ENCODE measurements around the gene PDK2. TPM values are rescaled to one million over a fixed set of nuclear protein-coding genes. Genes with fewer than 3 reads are reported as not detected.
A peak's percentile ranks its signal among the peaks of the same experiment; 100 is the strongest.

The PDK2 gene
- total RNA-seq, 2 donors from 2014 or later: 19.9 to 20.9 TPM

- Mint-ChIP-seq H3K4me1 (peaks cover 58% of the 10 kb centered on the region), H3K4me3 (peak overlapping the region; percentile 98), H3K27ac (peak overlapping the region; percentile 98), H3K36me3 (ENCODE audit: low read depth) (peaks cover 17% of the 10 kb centered on the region), H3K27me3 (no peaks in the 10 kb centered on the region)
- no peak for DNase-seq
- H3K9me3 ChIP-seq (ENCODE audit: control insufficient read depth, low read length, poor library complexity, severe bottlenecking): no peaks in the 10 kb centered on the region
- ATAC-seq: no peak
Measured at GRCh38 chr17:50146927-50147665, 51.9 kb downstream of the PDK2 start.

DNA sequence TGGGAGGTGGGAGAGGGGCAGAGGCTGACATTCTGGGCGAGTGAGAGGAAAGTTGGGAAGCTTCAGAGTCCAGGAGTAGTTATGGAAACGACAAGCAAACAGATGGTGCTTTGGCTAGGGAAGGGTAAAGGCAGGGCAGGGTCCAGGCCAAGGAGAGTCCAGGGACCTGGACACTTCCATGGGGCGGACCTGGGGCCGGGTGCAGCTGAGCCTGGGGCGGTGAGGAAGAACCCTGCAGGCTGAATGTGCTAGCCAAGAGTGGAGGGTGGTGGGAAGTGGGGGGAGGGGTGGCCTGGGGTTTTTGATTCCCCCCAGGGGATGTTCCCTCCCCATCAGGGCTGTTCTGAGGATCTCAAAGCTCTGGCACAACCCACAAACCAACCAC, 52.7 kb downstream of the PDK2 start:
- H3K27ac Mint-ChIP-seq: peak overlapping the region; percentile 98
- H3K27me3 Mint-ChIP-seq: no peaks in the 10 kb centered on the region
- no peaks in the 10 kb centered on the region for H3K9me3 ChIP-seq (ENCODE audit: control insufficient read depth, low read length, poor library complexity, severe bottlenecking)
- peaks cover 53% of the 10 kb centered on the region for H3K4me1 Mint-ChIP-seq
- H3K36me3 Mint-ChIP-seq (ENCODE audit: low read depth): peaks cover 14% of the 10 kb centered on the region
- no peak for ATAC-seq
- peak overlapping the region; percentile 98 for H3K4me3 Mint-ChIP-seq
- no peak for DNase-seq

- Mint-ChIP-seq H3K4me1 (peaks cover 48% of the 10 kb centered on the region), H3K4me3 (peak overlapping the region; percentile 98), H3K36me3 (ENCODE audit: low read depth) (peaks cover 11% of the 10 kb centered on the region), H3K27me3 (no peaks in the 10 kb centered on the region), H3K27ac (peak overlapping the region; percentile 98)
- peak; percentile 31 for ATAC-seq
- DNase-seq: peak; percentile 46 to 76 (median 62)
- H3K9me3 ChIP-seq (ENCODE audit: control insufficient read depth, low read length, poor library complexity, severe bottlenecking): no peaks in the 10 kb centered on the region
Measured at GRCh38 chr17:50148226-50149090, 53.3 kb downstream of the PDK2 start.

- no peak for ATAC-seq
- DNase-seq: no peak
- Mint-ChIP-seq H3K4me1 (peaks cover 42% of the 10 kb centered on the region), H3K36me3 (ENCODE audit: low read depth) (peaks cover 11% of the 10 kb centered on the region), H3K4me3 (peak overlapping the region; percentile 98), H3K27ac (peak overlapping the region; percentile 98), H3K27me3 (no peaks in the 10 kb centered on the region)
- H3K9me3 ChIP-seq (ENCODE audit: control insufficient read depth, low read length, poor library complexity, severe bottlenecking): no peaks in the 10 kb centered on the region
Measured at GRCh38 chr17:50149091-50149416, 53.9 kb downstream of the PDK2 start.

- peaks cover 36% of the 10 kb centered on the region for H3K4me1 Mint-ChIP-seq
- no peaks in the 10 kb centered on the region for H3K9me3 ChIP-seq (ENCODE audit: control insufficient read depth, low read length, poor library complexity, severe bottlenecking)
- H3K27ac Mint-ChIP-seq: peak overlapping the region; percentile 98
- ATAC-seq (peak; percentile 29), DNase-seq (peak; percentile 51 to 61 (median 56))
- peaks cover 6% of the 10 kb centered on the region for H3K36me3 Mint-ChIP-seq (ENCODE audit: low read depth)
- H3K4me3 Mint-ChIP-seq: peak overlapping the region; percentile 98
- no peaks in the 10 kb centered on the region for H3K27me3 Mint-ChIP-seq
Measured at GRCh38 chr17:50149417-50150353, 54.5 kb downstream of the PDK2 start.

DNA sequence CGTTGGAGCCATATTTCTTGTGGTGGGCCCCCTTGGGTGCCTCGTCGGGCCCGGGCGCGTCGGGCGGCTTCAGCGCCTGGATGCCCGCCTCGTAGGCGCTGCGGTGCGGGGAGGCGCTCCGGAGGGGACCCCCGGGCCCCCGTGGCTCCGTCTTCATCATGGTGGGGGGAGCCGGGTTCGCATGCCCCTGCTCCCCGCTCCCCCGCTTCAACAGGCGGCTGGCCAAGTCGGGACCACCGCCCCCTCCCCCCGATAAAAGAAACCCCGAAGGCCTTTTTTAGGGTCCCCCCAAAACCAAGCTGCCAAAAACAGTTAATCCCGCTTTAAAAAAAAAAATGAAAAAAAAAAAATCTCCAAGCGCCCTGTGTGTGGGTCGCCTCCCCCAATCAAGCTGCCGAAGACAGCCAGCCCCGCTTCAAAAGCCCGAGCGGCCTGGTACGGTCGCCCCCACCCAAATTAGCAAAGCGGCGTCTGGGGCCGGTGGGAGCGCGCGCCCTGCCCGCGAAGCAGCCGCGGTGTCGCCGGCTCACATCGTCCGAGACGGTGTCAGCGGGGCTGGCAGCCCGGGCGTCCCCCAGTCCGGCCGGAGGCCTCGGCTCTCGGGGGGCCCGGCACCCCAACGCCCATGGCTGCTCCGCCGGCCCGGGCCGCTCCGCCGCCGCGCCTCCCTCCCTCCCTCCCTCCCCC, 55.3 kb downstream of the PDK2 start, which contains the start of gene PPP1R9B:
Gene PPP1R9B, minus strand, starts transcription at position 324 of the 687 bp plus-strand sequence. Its CDS starts 164 bp downstream, at position 160.
- H3K27ac Mint-ChIP-seq: peak within 1 kb of the TSS; percentile 98
- H3K9me3 ChIP-seq (ENCODE audit: control insufficient read depth, low read length, poor library complexity, severe bottlenecking): no peaks in the 10 kb centered on the region
- H3K4me3 Mint-ChIP-seq: peak within 1 kb of the TSS; percentile 98
- DNase-seq (no peak), ATAC-seq (peak; percentile 1)
- H3K36me3 Mint-ChIP-seq (ENCODE audit: low read depth): peaks cover 6% of the 10 kb centered on the region
- peaks cover 29% of the 10 kb centered on the region for H3K4me1 Mint-ChIP-seq
- no peaks in the 10 kb centered on the region for H3K27me3 Mint-ChIP-seq

GRCh38 chr17:50151041-50151936, 56.1 kb downstream of the PDK2 start:
- H3K4me1 Mint-ChIP-seq: peaks cover 23% of the 10 kb centered on the region
- ATAC-seq (peak; percentile 77), DNase-seq (peak; percentile 79 to 82 (median 80))
- peak overlapping the region; percentile 98 for H3K4me3 Mint-ChIP-seq
- H3K36me3 Mint-ChIP-seq (ENCODE audit: low read depth): peaks cover 6% of the 10 kb centered on the region
- no peaks in the 10 kb centered on the region for H3K27me3 Mint-ChIP-seq
- no peaks in the 10 kb centered on the region for H3K9me3 ChIP-seq (ENCODE audit: control insufficient read depth, low read length, poor library complexity, severe bottlenecking)
- H3K27ac Mint-ChIP-seq: peak overlapping the region; percentile 84

DNA sequence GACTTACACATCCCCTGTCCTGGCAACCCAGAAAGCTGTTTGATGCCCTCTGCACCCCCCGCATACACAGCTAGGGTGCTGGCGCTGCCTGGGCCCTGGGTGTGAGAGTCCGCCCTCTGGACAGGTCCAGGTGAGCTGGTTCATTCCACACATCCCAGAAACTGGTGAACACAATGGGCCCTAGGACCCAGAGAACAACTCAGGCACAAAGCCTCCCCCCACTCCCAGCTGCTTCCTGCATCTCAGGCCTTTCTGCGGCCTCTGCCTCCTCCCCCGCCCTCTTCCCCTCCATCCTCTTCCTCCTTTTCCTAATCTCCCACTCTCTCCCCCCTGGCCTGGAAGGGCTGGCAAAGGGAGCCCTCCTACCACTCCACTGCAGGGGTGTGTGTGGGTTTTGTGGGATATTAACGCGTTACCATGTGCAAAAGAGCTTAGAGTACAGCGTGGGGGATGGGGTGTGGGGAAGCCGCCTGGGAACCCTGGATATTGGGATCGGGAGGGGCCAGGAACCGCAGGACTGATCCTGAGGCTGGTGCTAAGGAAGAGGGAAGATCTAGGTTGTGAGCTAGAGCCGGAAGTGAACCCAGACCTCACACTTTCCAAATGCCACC, 56.9 kb downstream of the PDK2 start:
- Mint-ChIP-seq H3K27ac (peak overlapping the region; percentile 84), H3K36me3 (ENCODE audit: low read depth) (peaks cover 3% of the 10 kb centered on the region), H3K4me1 (peaks cover 16% of the 10 kb centered on the region), H3K27me3 (no peaks in the 10 kb centered on the region), H3K4me3 (peak overlapping the region; percentile 98)
- no peaks in the 10 kb centered on the region for H3K9me3 ChIP-seq (ENCODE audit: control insufficient read depth, low read length, poor library complexity, severe bottlenecking)
- DNase-seq (no peak), ATAC-seq (peak; percentile 34)

DNA sequence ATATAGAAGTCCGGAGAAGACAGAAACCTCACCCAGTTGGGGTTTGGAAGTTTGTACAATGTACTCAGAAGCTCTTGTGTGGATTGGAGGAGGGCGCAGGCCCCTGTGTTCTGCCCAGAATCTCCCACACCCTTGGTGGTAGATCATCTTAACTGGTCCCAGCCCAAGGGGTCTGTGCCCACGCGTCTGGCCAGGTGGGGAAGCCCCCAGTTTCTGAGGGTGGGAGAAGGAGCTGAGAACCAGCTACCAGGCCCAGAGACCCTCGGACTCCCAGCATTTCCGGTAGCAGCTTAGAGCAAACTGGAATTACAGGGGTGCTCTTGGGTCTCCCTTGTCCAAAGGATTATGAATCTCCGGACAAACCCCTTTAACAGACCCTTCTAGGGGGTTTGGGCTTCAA, 57.6 kb downstream of the PDK2 start:
- H3K27ac Mint-ChIP-seq: peak overlapping the region; percentile 84
- peaks cover 14% of the 10 kb centered on the region for H3K4me1 Mint-ChIP-seq
- no peaks in the 10 kb centered on the region for H3K27me3 Mint-ChIP-seq
- no peaks in the 10 kb centered on the region for H3K9me3 ChIP-seq (ENCODE audit: control insufficient read depth, low read length, poor library complexity, severe bottlenecking)
- ATAC-seq: no peak
- H3K4me3 Mint-ChIP-seq: no peak overlapping the region
- H3K36me3 Mint-ChIP-seq (ENCODE audit: low read depth): no peaks in the 10 kb centered on the region
- DNase-seq: no peak

DNA sequence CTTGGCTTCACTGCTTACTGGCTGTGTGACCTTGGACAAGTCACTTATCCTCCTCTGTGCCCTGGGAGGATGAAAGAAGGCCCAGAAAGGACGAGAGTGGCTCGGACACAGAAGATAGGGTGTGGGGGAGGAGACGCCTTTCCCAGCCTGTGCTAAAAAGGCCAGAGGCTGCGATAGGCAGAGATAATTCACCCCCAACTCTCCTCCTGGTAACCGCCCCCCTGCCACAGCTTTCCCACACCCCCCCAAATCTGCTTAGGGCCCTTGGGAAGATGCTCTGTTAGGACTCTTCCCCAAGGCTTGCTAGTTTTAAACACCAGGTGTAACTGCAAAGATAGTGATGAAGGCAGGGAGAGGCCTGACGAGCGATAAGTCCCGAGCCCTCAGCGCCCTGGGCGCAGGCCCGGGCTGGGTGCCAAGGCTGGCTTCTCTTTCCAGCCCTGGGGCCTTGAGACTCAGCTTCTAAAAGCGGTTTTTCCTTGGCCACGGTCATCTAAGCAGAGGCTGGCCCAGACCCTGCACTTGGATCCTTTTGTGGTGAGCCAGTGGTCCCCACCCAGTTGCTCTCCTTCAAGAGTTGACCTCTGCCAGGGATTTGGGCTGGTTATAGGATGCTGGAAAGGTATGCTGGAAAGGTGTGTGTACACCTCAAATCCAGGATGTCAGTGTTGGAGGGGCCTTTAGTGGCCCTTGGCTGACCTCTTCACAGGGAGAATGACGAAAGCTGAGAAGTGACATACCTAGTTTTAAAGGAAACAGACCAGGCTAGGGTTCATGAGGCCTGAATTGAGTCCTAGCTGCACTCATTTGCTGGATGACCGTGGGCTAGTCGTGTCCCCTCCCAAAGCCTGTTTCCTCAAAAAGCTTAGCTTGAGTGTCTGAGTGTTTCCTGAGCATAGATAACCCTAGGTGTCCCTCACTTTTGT, 58.8 kb downstream of the PDK2 start:
- H3K4me3 Mint-ChIP-seq: no peak overlapping the region

More for the DNA sequence above, 58.8 kb downstream of the PDK2 start:
- peaks cover 18% of the 10 kb centered on the region for H3K4me1 Mint-ChIP-seq
- no peaks in the 10 kb centered on the region for H3K9me3 ChIP-seq (ENCODE audit: control insufficient read depth, low read length, poor library complexity, severe bottlenecking)
- H3K27me3 Mint-ChIP-seq: no peaks in the 10 kb centered on the region
- ATAC-seq (no peak), DNase-seq (no peak)
- H3K27ac Mint-ChIP-seq: no peak overlapping the region
- H3K36me3 Mint-ChIP-seq (ENCODE audit: low read depth): no peaks in the 10 kb centered on the region

Measured in T-helper 17 cell (primary cell).